ENCODE measurements around the gene PMPCA. TPM values are rescaled to one million over a fixed set of nuclear protein-coding genes. Genes with fewer than 3 reads are reported as not detected.

PMPCA gene
- total and polyA plus RNA-seq, 2 donors (not counting 1 experiment from before 2014, with no cell fraction given), result 26.4 to 70.2 TPM

GRCh38 chr9:136455043-136456002 lies 44.9 kb downstream of the PMPCA start:
- no peaks in the 10 kb centered on the region for H3K9me3 ChIP-seq (ENCODE audit: control insufficient read depth, insufficient read depth, low read depth, low read length)
- no peaks in the 10 kb centered on the region for H4K20me1 ChIP-seq (ENCODE audit: control insufficient read depth, extremely low read depth, insufficient read depth, low read length)
- no peaks in the 10 kb centered on the region for H3K27me3 ChIP-seq (ENCODE audit: control insufficient read depth, insufficient read depth, low read length)
- no peaks in the 10 kb centered on the region for H3K4me1 ChIP-seq (ENCODE audit: control insufficient read depth, extremely low read depth, insufficient read depth, low read length)
- no peak overlapping the region for H2AFZ ChIP-seq (ENCODE audit: low read length)
- no peak overlapping the region for H3K9ac ChIP-seq (ENCODE audit: insufficient read depth, low read length)
- DNase-seq (ENCODE audit: low read depth in 2 of 2), result no peak
- no peak overlapping the region for H3K4me2 ChIP-seq (ENCODE audit: extremely low read depth, insufficient read depth, low read length)
- no peak overlapping the region for H3K27ac ChIP-seq (ENCODE audit: insufficient read depth, low read length)
- H3K4me3 ChIP-seq (replicated peaks in 1 of 4; ENCODE audit: control extremely low read depth in 1 of 4, insufficient read depth in 1 of 4, low read depth in 3 of 4, low read length in 4 of 4), result no peak overlapping the region
- peaks cover 49% of the 10 kb centered on the region for H3K36me3 ChIP-seq (ENCODE audit: control insufficient read depth, insufficient read depth, low read length)
- TF ChIP-seq EZH2 (IDR thresholded peaks at IDR 0.05; ENCODE audit: low read length, missing control alignments) (no peak), CTCF (conservative IDR thresholded peaks at IDR 0.05 in 1 of 2, IDR thresholded peaks at IDR 0.05 in 1 of 2; ENCODE audit: low read depth in 1 of 2, low read length in 2 of 2) (no peak)
- no peaks in the 10 kb centered on the region for H3K79me2 ChIP-seq (ENCODE audit: control insufficient read depth, insufficient read depth, low read length)

GRCh38 chr9:136456258-136456657 lies 45.8 kb downstream of the PMPCA start:
- DNase-seq (ENCODE audit: low read depth in 2 of 2), result no peak
- TF ChIP-seq EZH2 (IDR thresholded peaks at IDR 0.05; ENCODE audit: low read length, missing control alignments) (no peak), CTCF (conservative IDR thresholded peaks at IDR 0.05 in 1 of 2, IDR thresholded peaks at IDR 0.05 in 1 of 2; ENCODE audit: low read depth in 1 of 2, low read length in 2 of 2) (no peak)
- H3K36me3 ChIP-seq (ENCODE audit: control insufficient read depth, insufficient read depth, low read length), result peaks cover 48% of the 10 kb centered on the region
- no peaks in the 10 kb centered on the region for H3K27me3 ChIP-seq (ENCODE audit: control insufficient read depth, insufficient read depth, low read length)
- no peaks in the 10 kb centered on the region for H3K79me2 ChIP-seq (ENCODE audit: control insufficient read depth, insufficient read depth, low read length)
- no peaks in the 10 kb centered on the region for H3K9me3 ChIP-seq (ENCODE audit: control insufficient read depth, insufficient read depth, low read depth, low read length)
- H2AFZ ChIP-seq (ENCODE audit: low read length), result no peak overlapping the region
- no peak overlapping the region for H3K4me2 ChIP-seq (ENCODE audit: extremely low read depth, insufficient read depth, low read length)
- H3K4me1 ChIP-seq (ENCODE audit: control insufficient read depth, extremely low read depth, insufficient read depth, low read length), result no peaks in the 10 kb centered on the region
- H3K9ac ChIP-seq (ENCODE audit: insufficient read depth, low read length), result no peak overlapping the region
- H4K20me1 ChIP-seq (ENCODE audit: control insufficient read depth, extremely low read depth, insufficient read depth, low read length), result no peaks in the 10 kb centered on the region
- no peak overlapping the region for H3K27ac ChIP-seq (ENCODE audit: insufficient read depth, low read length)
- no peak overlapping the region for H3K4me3 ChIP-seq (replicated peaks in 1 of 4; ENCODE audit: control extremely low read depth in 1 of 4, insufficient read depth in 1 of 4, low read depth in 3 of 4, low read length in 4 of 4)

- Histone ChIP-seq H3K27me3 (ENCODE audit: control insufficient read depth, insufficient read depth, low read length) (no peaks in the 10 kb centered on the region), H3K79me2 (ENCODE audit: control insufficient read depth, insufficient read depth, low read length) (no peaks in the 10 kb centered on the region), H3K9me3 (ENCODE audit: control insufficient read depth, insufficient read depth, low read depth, low read length) (no peaks in the 10 kb centered on the region), H3K9ac (ENCODE audit: insufficient read depth, low read length) (no peak overlapping the region), H3K4me2 (ENCODE audit: extremely low read depth, insufficient read depth, low read length) (no peak overlapping the region), H3K4me1 (ENCODE audit: control insufficient read depth, extremely low read depth, insufficient read depth, low read length) (no peaks in the 10 kb centered on the region), H4K20me1 (ENCODE audit: control insufficient read depth, extremely low read depth, insufficient read depth, low read length) (no peaks in the 10 kb centered on the region), H2AFZ (ENCODE audit: low read length) (no peak overlapping the region), H3K36me3 (ENCODE audit: control insufficient read depth, insufficient read depth, low read length) (peaks cover 47% of the 10 kb centered on the region), H3K4me3 (replicated peaks in 1 of 4; ENCODE audit: control extremely low read depth in 1 of 4, insufficient read depth in 1 of 4, low read depth in 3 of 4, low read length in 4 of 4) (no peak overlapping the region), H3K27ac (ENCODE audit: insufficient read depth, low read length) (no peak overlapping the region)
- DNase-seq (ENCODE audit: low read depth in 2 of 2), result no peak
- no peak for TF ChIP-seq CTCF (conservative IDR thresholded peaks at IDR 0.05 in 1 of 2, IDR thresholded peaks at IDR 0.05 in 1 of 2; ENCODE audit: low read depth in 1 of 2, low read length in 2 of 2)
- TF ChIP-seq EZH2 (IDR thresholded peaks at IDR 0.05; ENCODE audit: low read length, missing control alignments), result no peak
Observed at GRCh38 chr9:136457326-136457725, 46.9 kb downstream of the PMPCA start.
